SK-N-SH treated with all-trans-retinoic acid at 6 μM for 48 hours (cell line): ENCODE measurements around the gene CCSER1.

Experiments
- ARNTL ChIP-seq: fragments of 450-650 bp; formaldehyde crosslinking; IDR thresholded peaks from 2 replicates; pipeline ENCODE4 v1.5.0; 2020; ENCODE audit warnings: low read depth, mild to moderate bottlenecking, moderate library complexity, borderline replicate concordance
- ZFP3 ChIP-seq: fragments of 250-450 bp; sonication (Bioruptor Pico); IDR thresholded peaks from 2 replicates; pipeline ENCODE4 v1.5.0; 2020; ENCODE audit warnings: mild to moderate bottlenecking, moderate library complexity
- ZFP30 ChIP-seq: fragments of 450-650 bp; formaldehyde crosslinking; IDR thresholded peaks from 2 replicates; pipeline ENCODE4 v1.5.0; 2022; ENCODE audit warnings: mild to moderate bottlenecking, moderate library complexity
- TF ChIP-seq, protein P1 (sequence below): fragments of 250-450 bp; sonication (Bioruptor Pico); IDR thresholded peaks from 2 replicates; pipeline ENCODE4 v1.8.0; 2020; ENCODE audit warnings: mild to moderate bottlenecking, moderate library complexity, borderline replicate concordance

DNA sequence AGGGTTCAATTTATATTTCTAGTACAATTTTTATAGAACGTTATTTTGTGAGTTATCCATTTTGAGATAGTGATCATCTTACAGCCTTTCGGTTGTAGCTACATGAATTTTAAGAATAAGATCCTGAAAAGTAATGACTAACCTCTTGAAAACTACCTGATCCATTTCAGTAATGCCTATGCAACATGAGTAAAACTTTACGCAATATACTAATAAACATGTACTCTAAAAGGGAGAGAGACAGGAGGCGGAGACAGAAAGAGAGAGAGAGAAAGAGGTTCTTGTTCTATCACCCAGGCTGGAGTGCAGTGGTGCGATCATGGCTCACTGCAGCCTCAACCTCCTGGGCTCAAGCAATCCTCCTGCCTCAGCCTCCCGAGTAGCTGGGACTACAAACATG, 816.1 kb downstream of the CCSER1 start:
- TF ChIP-seq ARNTL (CRISPR knock-in tag), result no peak
- TF ChIP-seq ZFP3 (CRISPR knock-in tag), result no peak
- TF ChIP-seq, protein P1, sequence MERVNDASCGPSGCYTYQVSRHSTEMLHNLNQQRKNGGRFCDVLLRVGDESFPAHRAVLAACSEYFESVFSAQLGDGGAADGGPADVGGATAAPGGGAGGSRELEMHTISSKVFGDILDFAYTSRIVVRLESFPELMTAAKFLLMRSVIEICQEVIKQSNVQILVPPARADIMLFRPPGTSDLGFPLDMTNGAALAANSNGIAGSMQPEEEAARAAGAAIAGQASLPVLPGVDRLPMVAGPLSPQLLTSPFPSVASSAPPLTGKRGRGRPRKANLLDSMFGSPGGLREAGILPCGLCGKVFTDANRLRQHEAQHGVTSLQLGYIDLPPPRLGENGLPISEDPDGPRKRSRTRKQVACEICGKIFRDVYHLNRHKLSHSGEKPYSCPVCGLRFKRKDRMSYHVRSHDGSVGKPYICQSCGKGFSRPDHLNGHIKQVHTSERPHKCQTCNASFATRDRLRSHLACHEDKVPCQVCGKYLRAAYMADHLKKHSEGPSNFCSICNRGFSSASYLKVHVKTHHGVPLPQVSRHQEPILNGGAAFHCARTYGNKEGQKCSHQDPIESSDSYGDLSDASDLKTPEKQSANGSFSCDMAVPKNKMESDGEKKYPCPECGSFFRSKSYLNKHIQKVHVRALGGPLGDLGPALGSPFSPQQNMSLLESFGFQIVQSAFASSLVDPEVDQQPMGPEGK (CRISPR knock-in tag), result no peak
- TF ChIP-seq ZFP30 (CRISPR knock-in tag), result no peak
